SU-DHL-6 (cell line): ENCODE measurements around the gene ENOX1.

ENCODE experiments used
- H2AFZ ChIP-seq: fragments of 200-600 bp; sonication (generic); 2 replicates; pipeline ENCODE4 v1.6.1; 2014; ENCODE audit warnings: low read depth, mild to moderate bottlenecking, moderate library complexity, mixed read lengths, antibody characterized with exemption, low read length; ENCODE audit not compliant: severe bottlenecking
- H3F3A ChIP-seq: fragments of 200-600 bp; shearing (Covaris generic); 2 replicates; pipeline ENCODE4 v1.6.0; 2016; ENCODE audit warnings: antibody characterized with exemption, mild to moderate bottlenecking; ENCODE audit not compliant: insufficient read depth
- H3K27ac ChIP-seq: fragments of 200-600 bp; sonication (generic); 2 replicates; pipeline ENCODE4 v1.5.1; 2016; ENCODE audit warnings: low read depth, mild to moderate bottlenecking, low read length, moderate library complexity, mixed read lengths
- H3K27me3 ChIP-seq: fragments of 200-600 bp; sonication (generic), shearing (Covaris generic); 2 replicates; pipeline ENCODE4 v1.6.0; 2014; ENCODE audit warnings: mild to moderate bottlenecking, low read length
- H3K36me3 ChIP-seq: fragments of 200-600 bp; sonication (generic); 2 replicates; pipeline ENCODE4 v1.6.1; 2014; ENCODE audit warnings: mild to moderate bottlenecking, low read length, mixed read lengths
- H3K4me2 ChIP-seq: fragments of 300-600, 200-600 bp; shearing (Covaris generic), sonication (generic); 2 replicates; pipeline ENCODE4 v1.6.0; 2014; ENCODE audit warnings: low read length, low read depth, mild to moderate bottlenecking; ENCODE audit not compliant: poor library complexity, severe bottlenecking
- H3K4me3 ChIP-seq: fragments of 200-600 bp; sonication (generic); 2 replicates; pipeline ENCODE4 v1.5.1; 2014; ENCODE audit warnings: antibody characterized with exemption, low read length, mild to moderate bottlenecking, mixed read lengths; ENCODE audit not compliant: insufficient read depth, poor library complexity, severe bottlenecking
- H3K79me2 ChIP-seq: fragments of 200-600 bp; sonication (generic); 2 replicates; pipeline ENCODE4 v1.6.1; 2014; ENCODE audit warnings: mild to moderate bottlenecking, low read length, moderate library complexity; ENCODE audit not compliant: insufficient read depth
- H3K9ac ChIP-seq: fragments of 200-600 bp; sonication (generic); 2 replicates; pipeline ENCODE4 v1.7.0; 2014; ENCODE audit warnings: mild to moderate bottlenecking, low read length
- H3K9me2 ChIP-seq: fragments of 200-600 bp; sonication (generic); replicated peaks from 2 replicates; pipeline ENCODE4 v1.6.1; 2014; ENCODE audit warnings: low read length; ENCODE audit not compliant: insufficient read depth
- H3K9me3 ChIP-seq: fragments of 200-600 bp; sonication (generic); 2 replicates; pipeline ENCODE4 v1.6.1; 2014; ENCODE audit warnings: low read length, mixed read lengths; ENCODE audit not compliant: insufficient read depth
- H4K20me1 ChIP-seq: fragments of 200-600 bp; sonication (generic); 2 replicates; pipeline ENCODE4 v1.6.1; 2014; ENCODE audit warnings: low read depth, mild to moderate bottlenecking, antibody characterized with exemption, low read length, moderate library complexity, mixed read lengths
- EZH2phosphoT487 ChIP-seq: fragments of 200-600 bp; sonication (generic), shearing (Covaris generic); conservative IDR thresholded peaks from 2 replicates; pipeline ENCODE4 v1.6.1; 2018; ENCODE audit warnings: mild to moderate bottlenecking, antibody characterized with exemption, low read length, moderate library complexity, mixed read lengths
- TF ChIP-seq, protein P1 (sequence below): fragments of 200-600 bp; sonication (generic); IDR thresholded peaks from one replicate; pipeline ENCODE4 v1.5.1; 2017; ENCODE audit warnings: antibody characterized with exemption, mild to moderate bottlenecking, low read length, moderate library complexity; ENCODE audit not compliant: insufficient read depth, poor library complexity, severe bottlenecking

ENOX1 gene

DNA sequence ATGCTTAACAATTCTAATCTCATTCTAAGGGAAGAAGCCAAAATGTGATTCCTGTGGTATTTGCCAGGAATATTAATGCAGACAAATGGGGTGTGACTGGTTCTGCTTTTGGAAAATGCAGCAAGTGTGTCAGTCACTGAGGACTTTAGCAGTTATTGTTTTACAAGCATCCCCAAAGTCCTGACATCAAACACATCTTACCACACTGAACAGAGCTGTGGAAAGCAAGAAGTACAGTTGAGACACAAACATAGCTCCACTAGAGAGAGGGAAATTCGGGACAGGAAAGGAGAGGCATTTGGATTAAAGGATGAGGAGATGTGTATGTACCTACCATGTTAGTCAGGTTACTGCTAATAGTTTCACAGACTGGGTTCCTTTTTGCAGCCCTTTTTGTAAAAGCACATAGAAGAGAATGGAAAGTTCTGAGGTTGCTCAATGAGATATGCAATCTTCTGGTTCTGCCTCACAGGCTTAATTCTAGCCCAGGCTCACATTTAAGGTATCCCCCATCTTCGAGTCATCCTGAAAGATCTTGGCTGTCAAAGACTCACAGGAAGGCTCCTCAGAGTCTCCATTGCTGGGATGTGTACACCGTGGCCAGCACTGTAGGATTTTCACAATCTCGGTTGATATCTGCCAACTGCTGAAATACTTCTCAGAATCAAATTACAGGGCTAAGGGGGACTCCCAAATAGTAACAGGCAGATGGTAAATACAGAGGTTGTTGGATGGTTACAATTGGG, 446.8 kb downstream of the ENOX1 start:
- Histone ChIP-seq H3K36me3 (no peaks in the 10 kb centered on the region), H3K9me3 (no peaks in the 10 kb centered on the region), H3K9me2 (no peaks in the 10 kb centered on the region), H3K27me3 (no peaks in the 10 kb centered on the region), H3K9ac (no peak overlapping the region), H4K20me1 (no peaks in the 10 kb centered on the region), H3K4me3 (no peak overlapping the region), H3F3A (no peaks in the 10 kb centered on the region), H3K27ac (no peak overlapping the region), H2AFZ (no peak overlapping the region), H3K4me2 (no peak overlapping the region), H3K79me2 (no peaks in the 10 kb centered on the region)
- TF ChIP-seq EZH2phosphoT487 = no peak
- TF ChIP-seq, protein P1, sequence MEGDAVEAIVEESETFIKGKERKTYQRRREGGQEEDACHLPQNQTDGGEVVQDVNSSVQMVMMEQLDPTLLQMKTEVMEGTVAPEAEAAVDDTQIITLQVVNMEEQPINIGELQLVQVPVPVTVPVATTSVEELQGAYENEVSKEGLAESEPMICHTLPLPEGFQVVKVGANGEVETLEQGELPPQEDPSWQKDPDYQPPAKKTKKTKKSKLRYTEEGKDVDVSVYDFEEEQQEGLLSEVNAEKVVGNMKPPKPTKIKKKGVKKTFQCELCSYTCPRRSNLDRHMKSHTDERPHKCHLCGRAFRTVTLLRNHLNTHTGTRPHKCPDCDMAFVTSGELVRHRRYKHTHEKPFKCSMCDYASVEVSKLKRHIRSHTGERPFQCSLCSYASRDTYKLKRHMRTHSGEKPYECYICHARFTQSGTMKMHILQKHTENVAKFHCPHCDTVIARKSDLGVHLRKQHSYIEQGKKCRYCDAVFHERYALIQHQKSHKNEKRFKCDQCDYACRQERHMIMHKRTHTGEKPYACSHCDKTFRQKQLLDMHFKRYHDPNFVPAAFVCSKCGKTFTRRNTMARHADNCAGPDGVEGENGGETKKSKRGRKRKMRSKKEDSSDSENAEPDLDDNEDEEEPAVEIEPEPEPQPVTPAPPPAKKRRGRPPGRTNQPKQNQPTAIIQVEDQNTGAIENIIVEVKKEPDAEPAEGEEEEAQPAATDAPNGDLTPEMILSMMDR = no peak

DNA sequence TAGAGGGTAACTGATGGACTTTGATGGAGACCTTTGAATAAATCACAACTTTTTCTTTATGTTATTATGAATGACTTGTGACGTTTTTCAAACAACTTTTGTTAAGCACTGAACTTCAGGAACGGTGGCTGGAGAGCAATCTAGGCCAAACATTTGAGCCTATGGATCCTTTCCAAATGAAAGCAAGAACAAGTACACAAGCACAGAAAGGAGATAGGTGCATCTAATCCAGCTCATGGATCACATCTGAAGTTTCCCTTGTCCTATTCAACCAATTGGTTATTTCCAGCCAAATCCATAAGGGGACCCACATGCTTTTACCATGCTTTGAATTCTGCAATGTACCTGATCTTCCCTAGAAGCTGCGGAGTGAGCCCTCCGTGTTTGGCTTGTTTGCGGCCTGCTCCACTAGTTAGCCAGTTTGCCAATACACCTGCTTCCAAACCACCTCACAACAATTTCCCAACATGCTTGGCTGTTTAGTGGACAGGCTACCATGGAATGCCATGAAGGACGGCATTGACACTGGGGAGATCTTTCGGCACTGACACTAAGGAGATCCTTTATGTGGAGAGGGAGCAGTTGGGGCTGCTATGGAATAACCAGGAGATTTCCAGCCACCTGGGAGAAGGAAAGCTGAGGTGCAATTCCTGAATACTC, 447.5 kb downstream of the ENOX1 start:
- Histone ChIP-seq H3K27me3 (no peaks in the 10 kb centered on the region), H3K79me2 (no peaks in the 10 kb centered on the region), H3K4me3 (no peak overlapping the region), H3K9me3 (no peaks in the 10 kb centered on the region), H3F3A (no peaks in the 10 kb centered on the region), H3K9ac (no peak overlapping the region), H3K9me2 (no peaks in the 10 kb centered on the region), H3K27ac (no peak overlapping the region), H4K20me1 (no peaks in the 10 kb centered on the region), H3K4me2 (no peak overlapping the region), H3K36me3 (no peaks in the 10 kb centered on the region), H2AFZ (no peak overlapping the region)
- no peak for TF ChIP-seq EZH2phosphoT487
- TF ChIP-seq, protein P1 = no peak

DNA sequence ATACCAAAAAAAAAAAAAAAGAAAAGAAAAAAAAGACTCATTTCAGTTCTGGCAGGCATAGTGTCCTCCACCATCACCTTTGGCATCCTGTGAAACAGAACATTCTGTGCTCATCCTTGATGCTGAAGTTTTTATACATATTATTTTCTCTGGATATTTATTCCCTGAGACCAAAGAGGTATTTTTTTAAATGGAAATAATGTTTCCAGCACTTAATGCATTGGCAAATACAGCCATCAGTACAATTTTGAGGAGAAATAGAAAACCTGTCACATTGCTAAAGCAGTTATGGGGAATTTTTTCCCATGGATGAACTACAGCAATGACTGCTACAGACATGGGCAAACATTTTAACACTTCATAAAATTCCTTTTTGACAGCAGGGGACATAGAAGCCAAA, 451.0 kb downstream of the ENOX1 start:
- Histone ChIP-seq H3K4me2 (no peak overlapping the region), H3F3A (no peaks in the 10 kb centered on the region), H3K27ac (no peak overlapping the region), H2AFZ (no peak overlapping the region), H3K79me2 (no peaks in the 10 kb centered on the region), H3K4me3 (no peak overlapping the region), H3K36me3 (no peaks in the 10 kb centered on the region), H3K9ac (no peak overlapping the region), H4K20me1 (no peaks in the 10 kb centered on the region), H3K27me3 (no peaks in the 10 kb centered on the region), H3K9me2 (no peaks in the 10 kb centered on the region), H3K9me3 (no peaks in the 10 kb centered on the region)
- TF ChIP-seq EZH2phosphoT487 = no peak
- TF ChIP-seq, protein P1 = no peak
